ENCODE results near the gene PSD2.

Gene PSD2

DNA sequence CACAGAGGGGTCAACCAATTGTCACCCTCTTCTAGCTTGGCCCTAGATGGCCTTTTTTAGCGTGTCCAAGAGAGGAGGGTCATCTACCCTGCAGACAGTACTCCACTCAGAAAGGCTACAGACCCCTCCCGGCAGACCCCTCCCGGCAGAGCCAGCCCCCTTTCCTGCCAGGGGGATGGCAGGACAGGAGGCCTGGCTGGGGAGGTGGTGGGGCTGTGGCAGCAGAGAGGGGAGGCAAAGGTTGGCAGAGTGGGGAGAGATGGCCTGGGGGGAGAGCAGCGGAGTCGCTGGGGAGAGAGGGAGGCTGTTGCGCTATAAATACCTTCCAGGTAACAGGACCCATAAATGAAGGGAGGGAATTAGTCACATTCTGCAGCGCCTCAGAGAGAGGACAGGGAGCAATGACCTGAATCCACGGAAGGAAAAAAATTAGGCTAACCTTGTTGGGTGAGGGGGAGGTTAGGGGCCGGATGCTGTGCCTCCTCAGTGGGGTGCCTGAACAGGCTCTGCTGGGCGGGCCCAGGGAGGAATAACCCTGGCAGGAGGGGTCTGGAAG is 32.9 kb upstream of the PSD2 start:
- TF ChIP-seq POLR2A (IDR thresholded peaks at IDR 0.05; ENCODE audit: extremely low read depth, insufficient read length) (no peak), MYC (IDR thresholded peaks at IDR 0.05; ENCODE audit: low read depth, low read length) (no peak)
- TF ChIP-seq, protein P1, sequence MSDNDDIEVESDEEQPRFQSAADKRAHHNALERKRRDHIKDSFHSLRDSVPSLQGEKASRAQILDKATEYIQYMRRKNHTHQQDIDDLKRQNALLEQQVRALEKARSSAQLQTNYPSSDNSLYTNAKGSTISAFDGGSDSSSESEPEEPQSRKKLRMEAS (IDR thresholded peaks at IDR 0.05; ENCODE audit: low read depth, low read length) = no peak
- TF ChIP-seq, protein P2, sequence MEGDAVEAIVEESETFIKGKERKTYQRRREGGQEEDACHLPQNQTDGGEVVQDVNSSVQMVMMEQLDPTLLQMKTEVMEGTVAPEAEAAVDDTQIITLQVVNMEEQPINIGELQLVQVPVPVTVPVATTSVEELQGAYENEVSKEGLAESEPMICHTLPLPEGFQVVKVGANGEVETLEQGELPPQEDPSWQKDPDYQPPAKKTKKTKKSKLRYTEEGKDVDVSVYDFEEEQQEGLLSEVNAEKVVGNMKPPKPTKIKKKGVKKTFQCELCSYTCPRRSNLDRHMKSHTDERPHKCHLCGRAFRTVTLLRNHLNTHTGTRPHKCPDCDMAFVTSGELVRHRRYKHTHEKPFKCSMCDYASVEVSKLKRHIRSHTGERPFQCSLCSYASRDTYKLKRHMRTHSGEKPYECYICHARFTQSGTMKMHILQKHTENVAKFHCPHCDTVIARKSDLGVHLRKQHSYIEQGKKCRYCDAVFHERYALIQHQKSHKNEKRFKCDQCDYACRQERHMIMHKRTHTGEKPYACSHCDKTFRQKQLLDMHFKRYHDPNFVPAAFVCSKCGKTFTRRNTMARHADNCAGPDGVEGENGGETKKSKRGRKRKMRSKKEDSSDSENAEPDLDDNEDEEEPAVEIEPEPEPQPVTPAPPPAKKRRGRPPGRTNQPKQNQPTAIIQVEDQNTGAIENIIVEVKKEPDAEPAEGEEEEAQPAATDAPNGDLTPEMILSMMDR (IDR thresholded peaks at IDR 0.05; ENCODE audit: low read depth, low read length) = no peak
- H3K4me3 ChIP-seq (ENCODE audit: low read depth, low read length) = no peak overlapping the region
- DNase-seq (ENCODE audit: low read depth) = no peak

DNA sequence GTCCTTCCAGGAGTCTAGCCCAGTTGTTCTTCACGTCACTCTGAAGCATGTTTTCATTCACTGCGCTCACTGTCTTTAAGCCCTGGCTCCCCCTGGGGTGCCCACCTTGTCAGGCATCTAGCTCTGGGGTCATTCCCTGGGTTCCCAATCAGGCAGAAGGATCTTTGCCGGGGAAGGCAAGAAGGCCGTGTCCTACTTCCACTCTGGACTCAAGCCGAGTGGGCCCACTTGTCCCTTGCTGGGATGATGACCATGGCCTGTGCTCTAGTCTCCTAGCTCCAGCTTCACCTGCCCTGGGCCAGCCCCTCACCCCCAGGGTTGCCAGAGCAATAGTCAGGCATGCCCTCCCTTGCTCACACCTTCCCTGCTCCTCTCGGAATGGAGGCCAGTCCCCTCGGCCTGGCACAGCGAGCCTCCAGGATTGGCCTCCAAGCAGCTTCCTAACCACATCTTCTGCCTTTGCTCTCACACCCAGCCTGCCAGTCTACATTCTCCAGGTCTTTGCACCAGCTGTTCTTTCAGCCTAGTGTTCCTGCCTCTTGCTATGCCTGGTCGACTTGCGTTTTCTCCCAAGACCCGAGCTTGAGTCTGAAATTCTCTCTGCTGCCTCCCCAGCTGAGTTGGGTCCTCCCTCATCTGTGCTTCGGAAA is 32.2 kb upstream of the PSD2 start:
- no peak overlapping the region for H3K4me3 ChIP-seq (ENCODE audit: low read depth, low read length)
- TF ChIP-seq POLR2A (IDR thresholded peaks at IDR 0.05; ENCODE audit: extremely low read depth, insufficient read length) = no peak
- no peak for TF ChIP-seq MYC (IDR thresholded peaks at IDR 0.05; ENCODE audit: low read depth, low read length)
- TF ChIP-seq, protein P1 (IDR thresholded peaks at IDR 0.05; ENCODE audit: low read depth, low read length) = no peak
- DNase-seq (ENCODE audit: low read depth) = no peak

DNA sequence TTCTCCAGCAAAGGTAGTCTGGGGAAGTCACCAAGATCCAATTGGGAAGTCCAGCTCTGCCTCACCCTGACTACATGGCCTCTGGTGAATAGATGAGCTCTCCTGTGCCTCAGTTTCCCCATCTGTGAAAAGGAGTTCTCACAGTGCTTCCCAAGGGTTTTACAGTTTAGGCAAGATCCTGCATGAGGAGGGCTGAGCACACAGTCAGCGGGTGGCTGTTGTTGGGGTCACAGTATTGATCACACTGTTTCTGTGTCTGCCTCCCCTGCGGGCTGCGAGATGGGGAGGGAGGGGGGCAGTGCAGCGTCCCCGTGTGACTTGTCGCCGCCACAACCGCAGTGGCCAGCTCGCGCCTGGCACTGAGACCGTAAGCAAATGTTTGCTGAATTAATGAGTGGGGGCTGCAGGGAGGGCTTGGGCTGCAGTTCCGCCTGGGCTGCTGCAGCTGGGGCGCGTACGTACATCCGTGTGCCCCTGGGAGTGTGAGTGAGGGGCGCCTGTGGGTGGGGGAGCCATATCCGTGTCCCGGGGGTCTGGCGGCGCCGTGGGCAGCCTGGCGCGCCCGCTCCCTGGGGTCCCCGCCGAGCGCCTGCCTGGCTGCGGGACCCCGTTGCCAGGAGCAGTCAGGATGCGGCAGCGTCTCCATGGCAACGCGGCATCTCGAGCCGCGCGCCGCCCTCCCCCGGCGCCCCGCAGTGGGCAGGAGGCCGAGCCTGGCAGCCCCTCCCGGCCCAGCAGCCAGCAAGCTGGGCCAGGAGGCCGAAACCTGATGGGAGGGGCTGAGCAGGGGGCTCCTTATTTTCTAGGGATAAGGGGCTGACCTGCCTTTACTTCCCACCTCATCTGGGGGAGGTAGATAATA is 31.4 kb upstream of the PSD2 start:
- H3K4me3 ChIP-seq (ENCODE audit: low read depth, low read length) = no peak overlapping the region
- no peak for DNase-seq (ENCODE audit: low read depth)
- TF ChIP-seq, protein P2 (IDR thresholded peaks at IDR 0.05; ENCODE audit: low read depth, low read length) = no peak
- TF ChIP-seq POLR2A (IDR thresholded peaks at IDR 0.05; ENCODE audit: extremely low read depth, insufficient read length) = no peak
- no peak for TF ChIP-seq MYC (IDR thresholded peaks at IDR 0.05; ENCODE audit: low read depth, low read length)
- TF ChIP-seq, protein P1 (IDR thresholded peaks at IDR 0.05; ENCODE audit: low read depth, low read length) = no peak

DNA sequence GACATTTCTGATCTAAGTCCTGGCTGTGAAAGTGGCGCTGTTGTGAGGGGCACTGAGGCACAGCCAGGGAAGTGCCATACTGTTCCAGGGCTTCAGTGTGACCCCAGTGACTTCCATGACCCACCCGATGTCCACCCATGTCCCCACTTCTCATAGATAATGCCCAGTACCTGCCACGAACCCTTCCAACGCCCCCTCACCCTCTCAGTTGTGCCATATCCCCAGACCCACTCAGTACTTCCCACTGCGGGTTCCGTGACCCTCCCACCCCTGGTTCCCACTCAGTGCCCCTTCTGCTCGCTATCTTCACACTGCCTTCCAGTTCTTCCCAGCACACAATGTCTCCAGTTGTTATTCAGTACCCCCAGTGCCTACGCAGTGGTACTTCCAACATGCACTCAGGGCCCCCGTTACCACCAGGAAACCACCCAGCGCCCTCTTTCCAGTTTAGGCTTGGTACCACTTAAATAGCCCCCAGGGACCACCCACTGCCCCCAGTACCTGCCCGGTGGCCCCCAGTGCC is 30.7 kb upstream of the PSD2 start:
- TF ChIP-seq, protein P1 (IDR thresholded peaks at IDR 0.05; ENCODE audit: low read depth, low read length) = no peak
- TF ChIP-seq MYC (IDR thresholded peaks at IDR 0.05; ENCODE audit: low read depth, low read length) (no peak), POLR2A (IDR thresholded peaks at IDR 0.05; ENCODE audit: extremely low read depth, insufficient read length) (no peak)
- TF ChIP-seq, protein P2 (IDR thresholded peaks at IDR 0.05; ENCODE audit: low read depth, low read length) = no peak
- no peak overlapping the region for H3K4me3 ChIP-seq (ENCODE audit: low read depth, low read length)
- no peak for DNase-seq (ENCODE audit: low read depth)

DNA sequence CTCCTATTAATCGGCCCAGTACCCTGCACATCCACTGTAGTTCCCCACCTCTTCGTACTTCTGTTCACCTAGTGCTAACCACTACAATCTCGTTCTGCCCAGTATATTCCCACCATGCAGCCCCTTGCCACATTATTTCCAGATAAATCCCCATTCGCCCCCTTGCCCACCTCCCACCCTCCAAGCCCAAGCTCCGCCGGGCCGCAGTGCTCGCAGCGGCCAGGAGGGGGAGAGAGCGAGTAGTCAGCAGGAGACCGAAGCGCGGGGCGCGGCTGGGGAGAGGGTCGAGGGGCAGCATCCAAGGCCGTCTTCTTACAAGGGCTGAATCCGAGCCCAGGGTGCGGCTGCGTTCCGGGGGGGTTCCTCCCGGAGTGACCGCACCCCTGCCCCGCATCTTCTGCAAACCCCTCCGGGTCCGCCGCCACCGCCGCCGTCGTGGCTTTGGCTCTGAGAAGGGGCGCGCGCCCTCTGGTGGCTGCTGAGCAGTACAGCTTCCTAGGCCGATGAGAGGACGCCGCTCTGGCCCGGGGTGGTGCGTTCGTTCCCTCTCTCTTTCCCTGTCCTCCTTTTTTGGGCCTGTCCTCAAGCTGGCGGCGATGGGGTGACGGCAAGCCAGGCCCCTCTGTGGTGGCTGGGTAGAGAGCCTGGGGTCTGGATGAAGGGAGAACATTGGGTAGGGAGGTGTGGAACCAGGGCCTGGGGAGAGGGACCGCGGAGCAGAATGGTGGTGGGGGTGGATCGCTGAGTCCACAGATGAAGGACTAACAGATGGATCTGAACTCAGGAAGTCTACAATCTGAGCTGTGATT is 30.0 kb upstream of the PSD2 start:
- H3K4me3 ChIP-seq (ENCODE audit: low read depth, low read length) = no peak overlapping the region
- DNase-seq (ENCODE audit: low read depth) = peak; percentile 78

More for the DNA sequence above, 30.0 kb upstream of the PSD2 start:
- TF ChIP-seq, protein P2 (IDR thresholded peaks at IDR 0.05; ENCODE audit: low read depth, low read length) = peak; percentile 58
- TF ChIP-seq, protein P1 (IDR thresholded peaks at IDR 0.05; ENCODE audit: low read depth, low read length) = no peak

All from NB4 (cell line).